GM19035 (cell line): ENCODE measurements around the gene FUT8.

Experiments
- ATAC-seq: cut with Tn5 transposase; IDR thresholded peaks from one replicate; pipeline ENCODE4 v1.9.1; 2021; ENCODE audit not compliant: unreplicated experiment

Gene FUT8

GRCh38 chr14:65412032-65412846 is at the start of gene FUT8:
Gene FUT8 (plus strand): TSS chr14:65412730. CDS start chr14:65561564, 148,834 bp downstream.
- peak; percentile 68 for ATAC-seq

GRCh38 chr14:65366802-65367565 is 45.5 kb upstream of the FUT8 start:
- no peak for ATAC-seq

GRCh38 chr14:65369560-65369959 is 43.0 kb upstream of the FUT8 start:
- no peak for ATAC-seq

- ATAC-seq, result no peak
Measured at GRCh38 chr14:65370801-65371248, 41.7 kb upstream of the FUT8 start.

- no peak for ATAC-seq
Measured at GRCh38 chr14:65371784-65372183, 40.7 kb upstream of the FUT8 start.

- no peak for ATAC-seq
Measured at GRCh38 chr14:65373016-65373670, 39.4 kb upstream of the FUT8 start.

- no peak for ATAC-seq
Measured at GRCh38 chr14:65373671-65374039, 38.9 kb upstream of the FUT8 start.

- ATAC-seq, result no peak
Measured at GRCh38 chr14:65377576-65377975, 35.0 kb upstream of the FUT8 start.

- no peak for ATAC-seq
Measured at GRCh38 chr14:65382586-65382985, 29.9 kb upstream of the FUT8 start.

- ATAC-seq, result no peak
Measured at GRCh38 chr14:65387171-65387570, 25.4 kb upstream of the FUT8 start.

GRCh38 chr14:65387628-65388027 is 24.9 kb upstream of the FUT8 start:
- no peak for ATAC-seq

- no peak for ATAC-seq
Measured at GRCh38 chr14:65392296-65392695, 20.2 kb upstream of the FUT8 start.

GRCh38 chr14:65396082-65396910 is 16.2 kb upstream of the FUT8 start:
- no peak for ATAC-seq

GRCh38 chr14:65403231-65403630 is 9.3 kb upstream of the FUT8 start:
- no peak for ATAC-seq

GRCh38 chr14:65408113-65408512 is 4.4 kb upstream of the FUT8 start:
- no peak for ATAC-seq

- ATAC-seq, result no peak
Measured at GRCh38 chr14:65410640-65411039, 1.9 kb upstream of the FUT8 start.

GRCh38 chr14:65411656-65412031 is 886 bp upstream of the FUT8 start:
- ATAC-seq, result peak; percentile 61

GRCh38 chr14:65412856-65413738 is 567 bp downstream of the FUT8 start:
- ATAC-seq, result peak; percentile 44

GRCh38 chr14:65413739-65414045 is 1.2 kb downstream of the FUT8 start:
- ATAC-seq, result no peak

GRCh38 chr14:65414961-65415589 is 2.5 kb downstream of the FUT8 start:
- no peak for ATAC-seq
